Heart right ventricle (tissue), 16 donors: ENCODE results near the gene TBC1D14. TPM values are rescaled to one million over a fixed set of nuclear protein-coding genes. Genes with fewer than 3 reads are reported as not detected.

ENCODE experiments used
- ATAC-seq, 8 donors: fragments of 200-7000 bp; cut with Tn5 transposase; one replicate each; pipeline ENCODE4 v1.9.1; 2020; ENCODE audit warnings: mild to moderate bottlenecking in 8 of 8, moderate library complexity in 8 of 8, moderate number of reproducible peaks in 1 of 8
- DNase-seq, 2 donors: peaks; one replicate each; pipeline ENCODE4 v3.0.0-alpha.2; 2020
- H3K27ac ChIP-seq, 10 donors: fragments of 200-600 bp; sonication (generic) in 2 of 10; one replicate each; pipeline versions ENCODE4 v1.5.0 to v1.8.0; 2020 to 2022; ENCODE audit warnings: mild to moderate bottlenecking in 3 of 10
- H3K27me3 ChIP-seq, 7 donors: fragments of 200-600 bp; one replicate each; pipeline ENCODE4 v1.8.0; 2021 to 2022; ENCODE audit warnings: mild to moderate bottlenecking in 2 of 7
- H3K36me3 ChIP-seq, 9 donors: fragments of 200-600 bp; sonication (generic) in 1 of 9; one replicate each; pipeline versions ENCODE4 v1.5.0 to v1.8.0; 2020 to 2022; ENCODE audit warnings: mild to moderate bottlenecking in 2 of 9
- H3K4me1 ChIP-seq, 9 donors: fragments of 200-600 bp; sonication (generic) in 1 of 9; one replicate each; pipeline versions ENCODE4 v1.5.0 to v1.8.0; 2020 to 2022; ENCODE audit warnings: mild to moderate bottlenecking in 4 of 9
- H3K4me3 ChIP-seq, 10 donors: fragments of 200-600 bp; sonication (generic) in 2 of 10; one replicate each; pipeline versions ENCODE4 v1.5.0 to v1.8.0; 2020 to 2022; ENCODE audit warnings: mild to moderate bottlenecking in 7 of 10, moderate library complexity in 2 of 10
- H3K9me3 ChIP-seq, 11 donors: fragments of 200-600 bp in 10 of 11; sonication (generic) in 2 of 11; one replicate each; pipeline versions ENCODE4 v1.5.0 to v1.8.0; 2013 to 2022; ENCODE audit warnings: mild to moderate bottlenecking in 2 of 11, control low read depth in 1 of 11, moderate library complexity in 1 of 11
- CTCF ChIP-seq, 9 donors: fragments of 200-600 bp; sonication (generic) in 2 of 9; IDR thresholded peaks; one replicate each; pipeline versions ENCODE4 v1.5.0 to v1.8.0; 2021 to 2022; ENCODE audit warnings: antibody characterized with exemption in 9 of 9, mild to moderate bottlenecking in 5 of 9, moderate library complexity in 1 of 9
- WGBS, 2 donors: extraction: QIAGEN DNeasy Blood & Tissue Kit; methylation state at CpG; one replicate each; pipeline ENCODE4 v1.1.7; 2013; ENCODE audit warnings: inconsistent platforms in 1 of 2; 5-methylcytosine and 5-hydroxymethylcytosine counted together
- intact Hi-C, 10 donors: fragments of 100-400 bp; cut with DNase I; formaldehyde crosslinking; loops; one replicate each; pipeline versions ENCODE4 v1.11.1 to v1.14.2; 2022
- polyA plus RNA-seq, 2 donors: library from polyadenylated mRNA; stranded (reverse); fragments of 200-250 nt; gene quantifications; one replicate each; pipeline ENCODE4 v1.2.3, GENCODE V29; 2013
- total RNA-seq, 10 donors: library from RNA; stranded (reverse); fragmentation: NEBNext Ultra II Directional in 3 of 10; extraction: Animal tissue kit (Norgen Biotek cat#: 25700) in 3 of 10; gene quantifications; one replicate each; pipeline versions ENCODE4 v1.2.1 to v1.2.4, GENCODE V29; 2021 to 2023
- donor health status: Arrhythmogenic right ventricular cardiomyopathy.
- donor health status: ischemic (EF 13 %, LVEDD 7.1; RV severe dilation, severe dysfunction).
- donor health status: healthy with polysubstance abuse.
- donor health status: DM: no; HTN: yes; CAD: no.
- donor health status: DM: no; HTN: no; CAD: no.
- donor health status: ischemic (EF 25% LVEDD 6.9; RV normal size, moderate dysfunction).
- donor health status: ischemic (EF 25% LVEDD 5.7; RV mildly dilated, moderate dysfunction).
- donor health status: healthy.
- donor health status: DM: yes; HTN: yes; CAD: no.
- donor health status: Ischemic cardiomyopathy.
- donor health status: ischemic (EF 35%, LVEDD 5.7; RV mildly dilated, moderate dysfunction).
- donor health status: nonischemic (EF 11% LVEDD 7.7; RV severe dilation, severe dysfunction).
- donor health status: DM: yes; HTN: yes; CAD: no.
- donor health status: PGD.
- donor health status: ischemic (EF 29% LVEDD 5.4; RV normal size, mild dysfunction).
- donor health status: nonischemic (EF 23%, LVEDD 6.1; RV moderate dilation, normal function).

Gene TBC1D14
- total and polyA plus RNA-seq, 12 donors = 10.5 to 43.7 (median 32.6) TPM

- H3K27ac ChIP-seq = peak overlapping the region in 1 of 10 donors; percentile 13
- intact Hi-C loops = no loop called here
- no peak for DNase-seq
- no peaks in the 10 kb centered on the region for H3K27me3 ChIP-seq
- H3K4me1 ChIP-seq = peaks cover 0 to 33% (median 5%) of the 10 kb centered on the region in 9 donors
- peaks cover 0 to 100% (median 57%) of the 10 kb centered on the region in 9 donors for H3K36me3 ChIP-seq
- no peak for TF ChIP-seq CTCF (IDR thresholded peaks at IDR 0.05)
- H3K4me3 ChIP-seq = no peak overlapping the region
- ATAC-seq = peak in 1 of 8 donors; percentile 30
- 83 to 91% methylated on average over 11 of the region's 11 CpGs for WGBS, 2 donors
- H3K9me3 ChIP-seq = no peaks in the 10 kb centered on the region
Measured at GRCh38 chr4:7059662-7060061, 150.0 kb downstream of the TBC1D14 start.

GRCh38 chr4:7060346-7061150, 150.9 kb downstream of the TBC1D14 start:
- H3K4me3 ChIP-seq = no peak overlapping the region
- H3K9me3 ChIP-seq = no peaks in the 10 kb centered on the region
- ATAC-seq (no peak), DNase-seq (no peak)
- intact Hi-C loops = no loop called here
- no peaks in the 10 kb centered on the region for H3K27me3 ChIP-seq
- peaks cover 0 to 34% (median 9%) of the 10 kb centered on the region in 9 donors for H3K4me1 ChIP-seq
- no peak overlapping the region for H3K27ac ChIP-seq
- TF ChIP-seq CTCF (IDR thresholded peaks at IDR 0.05) = no peak
- 90 to 92% methylated on average over 20 of the region's 20 CpGs for whole genome bisulfite sequencing, 2 donors
- peaks cover 0 to 99% (median 51%) of the 10 kb centered on the region in 9 donors for H3K36me3 ChIP-seq

GRCh38 chr4:7061815-7062214, 152.2 kb downstream of the TBC1D14 start:
- H3K36me3 ChIP-seq = peaks cover 0 to 89% (median 45%) of the 10 kb centered on the region in 9 donors
- WGBS, 2 donors = 93 to 96% methylated on average over 6 of the region's 6 CpGs
- H3K27ac ChIP-seq = no peak overlapping the region
- H3K4me1 ChIP-seq = peaks cover 0 to 46% (median 21%) of the 10 kb centered on the region in 9 donors
- ATAC-seq (peak in 1 of 8 donors; percentile 11), DNase-seq (no peak)
- H3K27me3 ChIP-seq = no peaks in the 10 kb centered on the region
- TF ChIP-seq CTCF (IDR thresholded peaks at IDR 0.05) = no peak
- H3K4me3 ChIP-seq = no peak overlapping the region
- intact Hi-C loops = no loop called here
- H3K9me3 ChIP-seq = no peaks in the 10 kb centered on the region

GRCh38 chr4:7062816-7063215, 153.2 kb downstream of the TBC1D14 start:
- intact Hi-C loops = no loop called here

More at GRCh38 chr4:7062816-7063215, 153.2 kb downstream of the TBC1D14 start:
- Histone ChIP-seq H3K36me3 (peaks cover 0 to 80% (median 41%) of the 10 kb centered on the region in 9 donors), H3K4me3 (no peak overlapping the region), H3K9me3 (no peaks in the 10 kb centered on the region), H3K27me3 (no peaks in the 10 kb centered on the region), H3K4me1 (peaks cover 0 to 51% (median 27%) of the 10 kb centered on the region in 9 donors), H3K27ac (no peak overlapping the region)
- no peak for DNase-seq
- no peak for TF ChIP-seq CTCF (IDR thresholded peaks at IDR 0.05)
- ATAC-seq = no peak
- WGBS, 2 donors = 90 to 95% methylated on average over 4 of the region's 4 CpGs
